GM21717 (cell line): ENCODE data around the gene TMEM126B.
"Not testable (repeated sequence)": the region's sequence is repeated elsewhere in the genome, so short reads cannot be mapped to it uniquely, and the experiment has no call there.

ENCODE experiments used
- ATAC-seq: cut with Tn5 transposase; IDR thresholded peaks from one replicate; pipeline ENCODE4 v1.9.1; 2021; ENCODE audit warnings: mild to moderate bottlenecking, moderate library complexity; ENCODE audit not compliant: unreplicated experiment

TMEM126B gene

DNA sequence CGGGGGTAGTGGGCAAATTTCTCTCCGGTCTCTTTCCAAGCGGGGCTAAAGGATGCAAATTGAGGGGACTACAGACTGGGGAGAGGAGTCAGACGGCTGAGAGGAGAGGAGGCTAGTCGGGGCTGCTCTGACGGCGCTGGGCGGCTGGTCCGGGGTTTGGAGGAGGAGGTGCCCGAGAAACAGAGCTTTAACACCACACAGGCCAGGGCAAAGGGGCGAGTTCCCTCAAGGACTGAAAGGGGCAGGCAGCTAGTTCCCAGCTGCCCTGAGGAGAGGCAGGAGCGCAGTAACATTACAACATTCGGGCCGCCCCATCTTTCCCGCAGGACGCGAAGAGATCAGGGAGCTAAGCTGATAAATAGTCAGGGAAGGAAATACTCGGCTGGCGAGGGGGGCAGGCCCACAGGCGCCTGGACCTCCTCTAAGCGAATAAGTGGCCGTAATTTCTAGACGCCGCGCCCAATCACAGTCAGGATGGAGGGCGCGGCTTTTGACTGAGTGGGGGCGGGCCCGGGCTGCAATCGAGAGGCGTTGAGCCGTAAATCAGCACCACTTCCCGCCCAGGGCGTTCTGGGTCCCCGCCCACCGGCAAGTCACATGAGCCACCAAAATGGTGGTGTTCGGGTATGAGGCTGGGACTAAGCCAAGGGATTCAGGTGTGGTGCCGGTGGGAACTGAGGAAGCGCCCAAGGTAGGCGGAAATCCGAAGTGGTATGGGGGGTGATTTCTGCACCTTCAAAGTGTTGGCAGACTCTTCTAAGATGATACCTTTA is at the start of gene TMEM126B:
Gene TMEM126B, plus strand, starts transcription at position 596 of the 773 bp plus-strand sequence. Its CDS starts 15 bp downstream, at position 611.
- peak; percentile 100 for ATAC-seq

GRCh38 chr11:85582111-85582510 is 46.3 kb upstream of the TMEM126B start:
- no peak for ATAC-seq

DNA sequence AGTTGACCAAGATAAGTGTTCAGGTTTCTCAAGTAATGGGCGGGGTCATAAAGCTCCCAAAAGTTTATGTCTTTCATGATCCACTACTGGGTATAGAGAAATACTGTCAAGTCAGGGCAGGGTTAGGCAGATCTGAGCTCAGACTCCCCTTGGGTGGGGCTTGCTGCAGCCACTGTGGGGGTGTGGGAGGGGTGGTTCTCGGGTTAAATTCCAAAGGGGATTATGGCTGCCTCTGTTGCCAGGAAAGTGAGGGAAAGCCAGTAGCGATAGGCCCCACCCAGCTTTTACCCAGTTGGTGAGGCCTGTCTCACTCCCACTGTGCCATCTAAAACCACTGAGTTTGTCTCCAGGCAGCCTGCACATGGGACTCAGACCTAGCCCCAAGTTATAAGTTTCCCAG is 39.0 kb upstream of the TMEM126B start:
- no peak for ATAC-seq

DNA sequence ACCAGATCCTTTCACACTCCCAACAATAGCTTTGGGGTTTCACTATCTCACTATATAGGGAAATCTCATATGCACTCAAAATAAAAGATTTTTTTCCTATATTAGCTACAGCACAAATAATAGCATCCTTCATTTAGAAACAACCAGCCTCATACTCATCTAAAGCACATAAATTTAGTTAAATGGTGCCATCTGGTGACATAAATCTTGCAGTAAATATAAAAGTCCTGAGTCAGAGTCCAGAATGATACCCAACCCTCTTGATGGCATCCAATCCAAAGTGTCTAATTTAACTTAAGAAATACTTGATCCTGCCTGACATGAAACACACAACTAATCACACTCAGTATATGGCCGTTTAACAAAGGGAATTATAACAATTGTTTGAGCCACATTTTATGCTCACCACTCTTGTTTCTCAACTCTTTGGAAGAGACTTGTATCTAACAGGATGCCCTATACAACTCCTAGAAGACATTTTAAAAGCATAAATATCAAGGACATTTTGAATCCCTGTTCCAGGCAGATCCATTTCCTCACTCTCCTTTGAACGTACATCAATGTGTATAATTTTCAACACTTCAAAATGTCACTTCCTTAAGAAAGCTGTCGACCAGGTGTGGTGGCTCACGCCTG is 37.4 kb upstream of the TMEM126B start:
- ATAC-seq = no peak

DNA sequence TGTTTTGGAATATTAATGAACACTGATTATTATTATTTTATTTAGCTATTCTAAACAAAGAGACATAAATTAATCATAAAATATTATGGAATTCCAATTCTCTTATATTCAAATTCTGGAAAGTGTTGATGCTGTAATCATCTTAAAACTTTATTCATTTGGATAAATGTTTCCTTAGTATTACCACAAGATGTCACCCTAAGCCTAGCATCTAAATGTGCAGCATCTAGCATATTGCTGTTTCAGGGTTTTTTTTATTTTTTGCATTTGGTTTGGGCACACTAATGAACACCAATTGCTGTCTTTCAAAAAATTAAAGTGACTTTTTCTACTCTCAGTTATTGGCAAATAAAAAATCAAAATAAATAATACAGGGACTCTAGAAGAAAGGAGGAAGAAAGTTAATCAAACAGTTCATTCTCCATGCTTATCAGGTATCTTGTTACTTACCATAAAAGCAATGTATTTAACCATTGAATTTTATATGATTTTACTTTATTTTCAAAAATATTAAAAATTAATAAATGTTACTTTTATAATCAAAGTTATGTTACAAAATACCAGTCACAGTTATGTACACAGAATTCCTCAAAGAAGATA is 33.0 kb upstream of the TMEM126B start:
- peak; percentile 56 for ATAC-seq

GRCh38 chr11:85596886-85597285 is 31.5 kb upstream of the TMEM126B start:
- no peak for ATAC-seq

DNA sequence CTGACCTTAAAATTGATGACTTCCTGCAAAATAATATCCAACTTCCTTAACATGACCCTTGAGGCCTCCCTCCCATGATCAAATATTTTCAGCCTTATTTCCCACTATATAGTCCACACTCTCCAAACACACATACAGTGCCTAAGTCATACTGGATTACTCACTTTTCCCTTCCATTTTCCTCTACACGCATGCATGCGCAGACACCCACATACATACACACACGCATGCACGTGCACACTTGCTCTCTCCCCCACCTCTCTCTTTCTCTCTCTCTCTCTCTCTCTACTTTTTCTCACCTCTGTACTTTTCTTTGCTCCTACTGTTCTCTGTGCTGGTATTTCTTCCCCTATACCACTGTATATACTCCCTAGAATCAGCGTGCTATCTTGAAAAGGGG is 29.3 kb upstream of the TMEM126B start:
- no peak for ATAC-seq

GRCh38 chr11:85602526-85603213 is 25.7 kb upstream of the TMEM126B start:
- ATAC-seq = no peak

GRCh38 chr11:85603220-85603619 is 25.2 kb upstream of the TMEM126B start:
- no peak for ATAC-seq

DNA sequence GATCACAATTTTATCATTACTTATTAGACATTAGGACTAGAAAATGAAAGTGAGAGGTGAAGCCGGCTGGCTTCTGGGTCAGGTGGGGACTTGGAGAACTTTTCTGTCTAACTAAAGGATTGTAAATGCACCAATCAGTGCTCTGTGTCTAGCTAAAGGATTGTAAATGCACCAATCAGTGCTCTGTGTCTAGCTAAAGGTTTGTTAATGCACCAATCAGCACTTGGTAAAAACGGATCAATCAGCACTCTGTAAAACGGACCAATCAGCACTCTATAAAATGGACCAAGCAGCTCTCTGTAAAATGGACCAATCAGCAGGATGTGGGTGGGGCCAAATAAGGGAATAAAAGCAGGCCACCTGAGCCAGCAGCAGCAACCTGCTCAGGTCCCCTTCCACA is 22.2 kb upstream of the TMEM126B start:
- not testable (repeated sequence) for ATAC-seq

- not testable (repeated sequence) for ATAC-seq
Observed at GRCh38 chr11:85608621-85609020, 19.8 kb upstream of the TMEM126B start.

GRCh38 chr11:85609286-85609685 is 19.1 kb upstream of the TMEM126B start:
- ATAC-seq = not testable (repeated sequence)

- ATAC-seq = not testable (repeated sequence)
Observed at GRCh38 chr11:85611643-85612042, 16.8 kb upstream of the TMEM126B start.

DNA sequence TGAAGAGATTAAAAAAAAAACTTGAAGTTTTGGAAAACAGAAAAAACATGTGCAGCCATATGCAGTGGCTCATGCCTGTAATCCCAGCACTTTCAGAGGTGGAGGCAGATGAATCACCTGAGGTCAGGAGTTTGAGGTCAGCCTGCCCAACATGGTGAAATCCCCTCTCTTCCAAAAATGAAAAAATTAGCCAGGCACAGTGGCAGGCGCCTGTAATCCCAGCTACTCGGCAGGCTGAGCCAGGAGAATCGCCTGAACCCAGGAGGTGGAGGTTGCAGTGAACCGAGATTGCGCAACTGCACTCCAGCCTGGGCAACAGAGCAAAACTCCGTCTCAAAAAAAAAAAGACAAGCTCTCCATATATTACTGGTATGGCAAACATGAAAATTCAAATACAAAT is 8.9 kb upstream of the TMEM126B start:
- ATAC-seq = no peak

DNA sequence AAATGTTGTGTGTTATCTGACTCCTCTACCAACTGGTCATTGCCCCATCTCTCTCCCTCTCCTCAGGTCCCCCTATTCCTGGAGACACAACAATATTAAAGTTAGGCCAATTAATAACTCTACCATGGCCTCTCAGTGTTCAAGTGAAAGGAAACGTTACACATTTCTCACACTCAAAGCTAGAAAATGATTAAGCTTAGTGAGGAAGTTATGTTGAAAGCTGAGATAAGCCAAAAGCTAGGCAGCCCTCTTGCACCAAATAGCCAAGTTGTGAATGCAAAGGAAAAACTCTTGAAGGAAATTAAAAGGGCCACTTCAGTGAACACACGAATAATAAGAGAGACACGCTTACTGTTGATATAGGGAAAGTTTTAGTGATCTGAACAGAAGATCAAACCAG is 8.1 kb upstream of the TMEM126B start:
- ATAC-seq = no peak

DNA sequence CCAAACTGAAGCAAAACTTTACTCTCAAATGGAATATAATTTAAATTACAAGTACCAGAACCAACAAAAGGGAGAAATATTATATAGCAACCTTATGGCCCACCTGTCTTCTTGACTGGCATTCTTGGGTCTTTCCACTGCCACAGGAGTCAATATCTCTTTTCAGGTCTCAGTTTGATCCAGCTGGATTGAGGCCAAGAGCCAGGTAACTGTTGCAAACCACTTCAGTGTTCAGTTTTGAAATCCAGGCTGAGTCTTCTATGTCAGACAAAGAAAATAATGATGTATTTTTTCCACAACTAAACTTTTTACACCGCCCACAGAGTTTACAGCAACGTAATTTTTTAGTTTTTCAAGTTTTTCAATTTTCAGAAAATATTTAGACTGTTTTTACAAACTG is 1.9 kb upstream of the TMEM126B start:
- no peak for ATAC-seq

DNA sequence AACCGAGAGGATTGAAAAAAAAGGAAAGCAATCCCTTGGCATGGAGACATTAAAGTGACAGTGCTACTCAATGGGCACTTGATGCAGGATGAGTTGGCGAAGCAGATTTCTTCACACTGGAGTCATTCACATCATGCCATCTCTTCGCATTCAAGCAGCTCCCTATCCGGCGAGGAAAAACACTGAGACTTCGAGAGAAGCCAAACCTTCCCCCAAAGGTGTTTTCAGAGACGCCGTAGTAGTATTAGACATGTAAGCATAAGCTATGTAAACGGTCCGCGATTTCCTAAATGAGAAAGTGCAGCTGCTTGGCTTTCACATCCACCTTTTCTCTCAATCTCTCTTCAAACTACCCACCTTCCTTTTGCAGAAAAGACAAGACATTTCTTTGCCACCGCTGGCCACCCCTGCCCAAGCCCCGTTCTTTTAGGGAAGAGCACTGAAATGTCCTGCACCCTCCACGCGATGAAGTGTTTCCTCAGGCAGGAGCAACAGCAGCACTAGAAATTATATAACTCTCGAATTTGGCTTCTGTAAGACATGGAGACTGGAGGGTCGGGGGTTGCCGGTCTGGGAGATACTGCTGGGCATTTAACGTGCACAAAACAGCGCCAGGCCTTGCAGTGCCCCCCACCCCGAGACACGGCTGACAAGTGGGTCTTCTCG is 928 bp upstream of the TMEM126B start, which contains the start of gene DLG2:
Gene DLG2, minus strand, starts transcription at position 13 of the 666 bp plus-strand sequence.
- ATAC-seq = no peak

GRCh38 chr11:85628771-85629341 is 463 bp downstream of the TMEM126B start:
- peak; percentile 10 for ATAC-seq

DNA sequence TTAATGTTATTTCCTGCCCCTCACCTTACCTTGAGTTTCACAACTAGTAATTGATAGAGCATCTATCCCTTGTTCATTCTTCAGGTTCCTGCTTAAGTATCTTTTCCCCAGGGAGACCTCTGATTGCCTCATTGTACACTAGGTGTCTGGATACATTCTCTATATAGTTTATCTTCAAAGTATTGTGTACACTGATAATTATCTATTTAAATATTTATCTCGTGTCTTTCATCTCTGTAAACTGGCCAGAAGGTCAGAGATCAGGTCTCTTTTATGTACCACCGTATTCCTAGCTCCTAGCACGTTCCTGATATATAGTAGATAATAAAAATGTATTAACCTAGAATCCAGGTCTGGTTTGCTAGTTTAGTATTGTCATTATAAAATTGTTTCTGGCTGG is 6.4 kb downstream of the TMEM126B start:
- no peak for ATAC-seq

GRCh38 chr11:85643191-85643614 is 14.8 kb downstream of the TMEM126B start:
- ATAC-seq = no peak
